Activated CD8-positive, alpha-beta memory T cell treated with anti-CD3 and anti-CD28 coated beads for 4 hours (primary cell): Measurements from ENCODE around the gene NCAM1.
"Not testable (repeated sequence)": the region's sequence is repeated elsewhere in the genome, so short reads cannot be mapped to it uniquely, and the experiment has no call there.

Experiments
- DNase-seq, 2 donors: peaks; one replicate each; pipeline ENCODE4 v3.0.0-alpha.2; 2020; ENCODE audit warnings: low read depth in 2 of 2

Gene NCAM1

GRCh38 chr11:112961146-112961668 is at the start of gene NCAM1:
Gene NCAM1 (plus strand): TSS chr11:112961420.
- DNase-seq, result no peak

- DNase-seq, result no peak
Observed at GRCh38 chr11:112922606-112923005, 38.6 kb upstream of the NCAM1 start.

GRCh38 chr11:112924836-112925235 is 36.4 kb upstream of the NCAM1 start:
- not testable (repeated sequence) for DNase-seq

- DNase-seq, result no peak
Observed at GRCh38 chr11:112925516-112926310, 35.5 kb upstream of the NCAM1 start.

GRCh38 chr11:112928136-112928535 is 33.1 kb upstream of the NCAM1 start:
- DNase-seq, result no peak

- DNase-seq, result no peak
Observed at GRCh38 chr11:112929432-112929831, 31.8 kb upstream of the NCAM1 start.

GRCh38 chr11:112931703-112932102 is 29.5 kb upstream of the NCAM1 start:
- DNase-seq, result no peak

GRCh38 chr11:112932593-112932992 is 28.6 kb upstream of the NCAM1 start:
- no peak for DNase-seq

- no peak for DNase-seq
Observed at GRCh38 chr11:112933970-112934369, 27.2 kb upstream of the NCAM1 start.

GRCh38 chr11:112941104-112941503 is 20.1 kb upstream of the NCAM1 start:
- DNase-seq, result no peak

GRCh38 chr11:112942966-112943643 is 18.1 kb upstream of the NCAM1 start:
- no peak for DNase-seq

- no peak for DNase-seq
Observed at GRCh38 chr11:112946866-112947265, 14.4 kb upstream of the NCAM1 start.

- no peak for DNase-seq
Observed at GRCh38 chr11:112949781-112950575, 11.2 kb upstream of the NCAM1 start.

GRCh38 chr11:112958670-112959069 is 2.5 kb upstream of the NCAM1 start:
- DNase-seq, result no peak

GRCh38 chr11:112961751-112962578 is 745 bp downstream of the NCAM1 start:
- no peak for DNase-seq

GRCh38 chr11:112962579-112963367 is 1.6 kb downstream of the NCAM1 start:
- DNase-seq, result no peak

GRCh38 chr11:112963368-112963955 is 2.2 kb downstream of the NCAM1 start:
- DNase-seq, result no peak

GRCh38 chr11:112965656-112966055 is 4.4 kb downstream of the NCAM1 start:
- DNase-seq, result no peak

- DNase-seq, result no peak
Observed at GRCh38 chr11:112966561-112966960, 5.3 kb downstream of the NCAM1 start.

- DNase-seq, result no peak
Observed at GRCh38 chr11:112967082-112967481, 5.9 kb downstream of the NCAM1 start.
